Fibroblast of the aortic adventitia (primary cell): ENCODE data around the gene CACNA2D3. TPM values are rescaled to one million over a fixed set of nuclear protein-coding genes. Genes with fewer than 3 reads are reported as not detected.

Source experiments
- DNase-seq: peaks from one replicate; pipeline ENCODE4 v3.0.0-alpha.2; 2010; ENCODE audit warnings: low read depth
- H3K4me3 ChIP-seq: 2 replicates; pipeline ENCODE4 v1.5.1; 2011; ENCODE audit warnings: low read depth, mild to moderate bottlenecking, control low read depth, low read length, moderate library complexity
- total RNA-seq: library from RNA; depleted of rRNA; stranded (reverse); fragments of >200 nt; gene quantifications from 2 replicates; pipeline ENCODE4 v1.2.3, GENCODE V29; 2012; ENCODE audit warnings: low replicate concordance
- TF ChIP-seq, protein P1 (sequence below): IDR thresholded peaks from 2 replicates; pipeline ENCODE4 v1.5.1; 2011; ENCODE audit warnings: mild to moderate bottlenecking, low read length, control low read depth, inconsistent platforms; ENCODE audit not compliant: insufficient read depth

The CACNA2D3 gene
- total RNA-seq, 1 donor = 0.45 TPM

DNA sequence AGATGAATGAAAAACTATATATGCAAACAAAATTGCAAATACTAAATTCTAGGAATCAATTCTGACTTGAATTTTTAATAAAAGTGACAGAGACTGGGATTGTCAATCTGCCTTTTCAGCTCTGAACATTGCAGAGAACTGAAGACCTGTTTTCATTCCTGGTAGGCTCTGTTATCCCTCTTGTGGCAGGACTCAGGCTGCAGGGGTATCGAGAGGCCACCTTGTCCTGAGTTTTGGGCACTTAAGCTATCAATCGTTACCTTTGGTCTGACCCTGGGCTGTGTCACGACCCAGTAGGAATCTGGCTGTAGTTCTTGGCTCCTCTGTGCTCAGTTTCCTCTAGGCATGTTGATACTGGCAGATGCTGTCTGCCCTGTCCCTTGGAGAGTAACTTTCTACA lies 238.0 kb downstream of the CACNA2D3 start:
- TF ChIP-seq, protein P1, sequence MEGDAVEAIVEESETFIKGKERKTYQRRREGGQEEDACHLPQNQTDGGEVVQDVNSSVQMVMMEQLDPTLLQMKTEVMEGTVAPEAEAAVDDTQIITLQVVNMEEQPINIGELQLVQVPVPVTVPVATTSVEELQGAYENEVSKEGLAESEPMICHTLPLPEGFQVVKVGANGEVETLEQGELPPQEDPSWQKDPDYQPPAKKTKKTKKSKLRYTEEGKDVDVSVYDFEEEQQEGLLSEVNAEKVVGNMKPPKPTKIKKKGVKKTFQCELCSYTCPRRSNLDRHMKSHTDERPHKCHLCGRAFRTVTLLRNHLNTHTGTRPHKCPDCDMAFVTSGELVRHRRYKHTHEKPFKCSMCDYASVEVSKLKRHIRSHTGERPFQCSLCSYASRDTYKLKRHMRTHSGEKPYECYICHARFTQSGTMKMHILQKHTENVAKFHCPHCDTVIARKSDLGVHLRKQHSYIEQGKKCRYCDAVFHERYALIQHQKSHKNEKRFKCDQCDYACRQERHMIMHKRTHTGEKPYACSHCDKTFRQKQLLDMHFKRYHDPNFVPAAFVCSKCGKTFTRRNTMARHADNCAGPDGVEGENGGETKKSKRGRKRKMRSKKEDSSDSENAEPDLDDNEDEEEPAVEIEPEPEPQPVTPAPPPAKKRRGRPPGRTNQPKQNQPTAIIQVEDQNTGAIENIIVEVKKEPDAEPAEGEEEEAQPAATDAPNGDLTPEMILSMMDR = no peak
- no peak overlapping the region for H3K4me3 ChIP-seq
- DNase-seq = no peak

DNA sequence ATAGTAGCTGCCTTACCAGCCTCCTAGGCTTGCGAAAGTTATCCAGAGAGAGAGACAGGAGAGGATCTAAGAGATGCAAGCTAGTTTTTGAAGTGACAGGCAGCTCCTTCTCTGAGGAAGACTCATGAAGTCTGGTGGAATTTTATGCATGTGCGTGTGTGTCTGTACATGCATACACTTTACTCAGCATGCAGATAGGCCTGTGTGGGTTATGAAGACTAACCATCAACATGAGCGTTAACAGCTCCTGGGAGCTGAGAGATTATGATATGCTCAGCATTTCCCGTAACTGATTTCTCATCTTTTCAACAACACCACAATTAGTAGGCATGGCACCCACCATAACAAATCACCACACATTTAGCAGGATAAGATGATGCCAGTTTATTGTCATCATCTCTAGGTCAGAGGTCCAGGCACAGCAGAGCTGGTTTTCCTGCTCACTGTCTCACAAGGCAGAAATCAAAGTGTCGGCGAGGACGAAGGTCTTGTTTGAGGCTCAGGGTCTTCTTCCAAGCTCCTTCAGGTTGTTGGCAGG lies 239.5 kb downstream of the CACNA2D3 start:
- no peak overlapping the region for H3K4me3 ChIP-seq
- DNase-seq = no peak
- TF ChIP-seq, protein P1 = no peak

DNA sequence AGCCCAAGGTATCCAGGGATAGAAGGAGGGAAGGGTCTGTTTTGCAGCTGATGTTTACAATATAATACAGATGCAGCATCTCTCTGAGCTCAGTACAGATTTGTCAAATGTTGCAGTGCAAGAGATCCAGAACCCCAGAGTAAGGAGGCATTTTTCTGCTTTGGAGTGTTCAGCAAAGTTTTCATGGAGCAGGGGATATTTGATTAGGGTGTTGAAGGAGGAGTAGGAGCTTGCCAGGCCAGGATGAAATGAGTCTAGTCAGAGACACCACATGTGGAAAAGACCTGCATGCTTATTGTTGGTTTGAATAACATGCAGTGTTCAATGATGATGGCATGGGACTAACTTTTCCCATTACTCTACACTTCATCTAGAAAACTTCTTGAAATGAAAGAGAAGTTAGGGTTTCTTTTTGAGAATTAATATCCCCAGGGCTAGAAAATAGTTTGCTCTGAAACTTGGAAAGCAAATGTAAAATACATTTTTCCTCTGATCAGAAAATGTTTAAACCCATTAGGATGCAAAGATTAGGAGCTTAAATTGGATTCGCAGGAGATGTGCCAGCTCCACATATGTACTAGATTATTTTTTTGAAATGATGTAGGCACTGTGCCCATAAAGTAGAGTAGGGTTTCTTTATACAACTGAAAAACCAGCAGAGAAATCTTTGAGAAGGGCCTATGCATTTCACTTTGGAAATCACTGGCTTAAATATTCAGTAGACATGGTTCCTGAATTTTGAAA lies 243.8 kb downstream of the CACNA2D3 start:
- TF ChIP-seq, protein P1 = no peak
- no peak for DNase-seq
- no peak overlapping the region for H3K4me3 ChIP-seq

DNA sequence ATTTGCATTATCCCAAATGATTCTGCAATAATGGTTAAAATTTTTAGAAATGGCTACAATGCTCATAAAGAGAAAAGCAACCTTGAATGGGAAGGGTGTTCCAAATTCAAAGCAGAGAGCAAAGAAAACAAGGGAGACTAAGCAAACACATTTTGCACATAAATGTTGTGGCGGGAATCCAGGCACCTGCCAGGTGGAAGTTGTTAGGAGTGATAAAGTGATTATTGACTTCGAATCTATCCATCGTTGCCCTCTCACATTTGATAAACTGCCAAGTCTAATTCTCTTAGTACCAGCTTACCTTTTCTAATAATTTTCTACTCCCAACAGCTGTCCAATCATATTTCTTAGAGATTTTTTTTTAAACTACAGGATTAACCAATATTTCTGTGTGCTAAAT lies 244.5 kb downstream of the CACNA2D3 start:
- TF ChIP-seq, protein P1 = no peak
- no peak for DNase-seq
- no peak overlapping the region for H3K4me3 ChIP-seq

DNA sequence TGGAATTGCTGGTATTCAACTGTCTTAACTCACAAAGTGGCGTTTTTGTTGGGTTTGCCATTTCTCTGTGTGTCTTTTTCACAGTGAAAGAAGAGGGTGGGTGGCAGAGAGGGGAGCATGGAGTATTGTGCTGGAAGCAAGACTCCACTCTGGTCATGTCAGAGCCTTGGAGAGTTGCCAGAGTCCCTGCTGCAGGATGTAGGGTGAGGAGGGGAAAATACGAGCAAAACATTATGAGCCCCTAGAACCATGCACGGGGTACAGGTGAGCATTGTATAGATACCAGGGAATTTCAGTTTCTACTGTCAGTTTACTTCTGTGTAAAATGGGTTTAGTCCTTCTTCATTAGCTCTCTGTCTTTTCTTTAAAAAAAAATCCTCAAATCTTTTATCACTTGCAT lies 249.9 kb downstream of the CACNA2D3 start:
- TF ChIP-seq, protein P1 = no peak
- DNase-seq = no peak
- H3K4me3 ChIP-seq = no peak overlapping the region

DNA sequence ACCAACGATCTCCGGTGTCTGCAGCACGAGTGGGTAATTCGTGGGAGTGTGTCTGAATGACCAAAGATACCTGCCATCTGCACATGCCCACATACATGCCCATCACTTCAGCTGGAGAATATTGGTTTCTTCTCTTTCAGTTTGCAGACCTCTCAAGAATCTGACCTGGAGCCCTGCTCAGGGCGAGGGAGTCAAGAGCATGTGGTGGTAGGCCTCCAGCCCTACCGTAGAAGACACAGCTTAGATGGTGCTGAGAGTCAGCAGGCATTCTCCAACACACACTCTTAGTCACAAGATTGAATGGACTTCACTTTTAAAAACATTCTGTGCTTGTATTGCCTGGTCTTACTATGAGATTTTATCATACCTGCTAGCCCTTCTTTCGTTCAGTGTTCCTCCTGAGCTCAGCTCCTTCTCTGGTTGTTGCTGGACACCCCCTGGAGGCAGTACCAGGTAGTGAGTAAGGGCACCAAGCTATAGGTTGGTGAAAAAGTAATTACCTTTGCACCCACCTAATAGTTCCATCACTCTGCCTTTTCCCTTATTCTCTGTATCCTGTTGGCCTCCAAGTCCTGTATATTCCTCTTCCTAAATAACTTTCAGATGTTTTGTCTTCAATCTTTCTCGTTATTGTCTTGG lies 252.0 kb downstream of the CACNA2D3 start:
- DNase-seq = no peak
- no peak overlapping the region for H3K4me3 ChIP-seq
- TF ChIP-seq, protein P1 = no peak
